WTC11 (cell line): ENCODE measurements around the gene VPS39. TPM values are rescaled to one million over a fixed set of nuclear protein-coding genes. Genes with fewer than 3 reads are reported as not detected.

ENCODE experiments used
- ATAC-seq: fragments of 200-7000 bp; cut with Tn5 transposase; 2 replicates; pipeline ENCODE4 v1.10.0; 2021; ENCODE audit warnings: mild to moderate bottlenecking, moderate library complexity
- CTCF ChIA-PET: fragments of 300-600 bp; sonication (Branson Sonifier 250); formaldehyde crosslinking; loops from one replicate; lab custom pipeline; 2021; ENCODE audit warnings: antibody characterized with exemption; lab: Charles Lee
- POLR2A ChIA-PET: fragments of 350-600 bp; sonication (Branson Sonifier 250); formaldehyde crosslinking; loops from one replicate; lab custom pipeline; 2021; ENCODE audit warnings: antibody characterized with exemption; lab: Charles Lee
- DNase-seq: peaks from one replicate; pipeline ENCODE4 v3.0.0; 2021; ENCODE audit warnings: low spot score
- H3K27ac Mint-ChIP-seq: 2 replicates; pipeline ENCODE4 v1.8.0; 2021; ENCODE audit warnings: mixed read lengths
- H3K27me3 Mint-ChIP-seq: 2 replicates; pipeline ENCODE4 v1.8.0; 2021; ENCODE audit warnings: low read depth, mild to moderate bottlenecking, moderate library complexity, mixed read lengths
- H3K36me3 Mint-ChIP-seq: 2 replicates; pipeline ENCODE4 v1.8.0; 2021; ENCODE audit warnings: mixed read lengths
- H3K4me1 Mint-ChIP-seq: 2 replicates; pipeline ENCODE4 v1.8.0; 2022; ENCODE audit warnings: mixed read lengths
- H3K4me3 Mint-ChIP-seq: 2 replicates; pipeline ENCODE4 v1.8.0; 2021; ENCODE audit warnings: mild to moderate bottlenecking, moderate library complexity, mixed read lengths
- H3K9me3 Mint-ChIP-seq: 2 replicates; pipeline ENCODE4 v1.8.0; 2021; ENCODE audit warnings: mixed read lengths
- ELF4 ChIP-seq: sonication (generic); formaldehyde crosslinking; IDR thresholded peaks from 2 replicates; pipeline ENCODE4 v1.8.1; 2022; ENCODE audit warnings: low read depth, mild to moderate bottlenecking, moderate library complexity, missing genetic modification reagents
- EMX1 ChIP-seq: fragments of 250-450 bp; sonication (Bioruptor Pico); IDR thresholded peaks from 2 replicates; pipeline ENCODE4 v1.8.0; 2021; ENCODE audit warnings: mild to moderate bottlenecking
- JAZF1 ChIP-seq: fragments of 250-450 bp; sonication (Bioruptor Pico); IDR thresholded peaks from 2 replicates; pipeline ENCODE4 v1.9.0; 2021; ENCODE audit warnings: moderate library complexity, mild to moderate bottlenecking, inconsistent platforms
- JUN ChIP-seq: sonication (generic); formaldehyde crosslinking; IDR thresholded peaks from 2 replicates; pipeline ENCODE4 v1.8.0; 2023; ENCODE audit warnings: mild to moderate bottlenecking, missing genetic modification reagents
- MXD4 ChIP-seq: fragments of 250-450 bp; sonication (Bioruptor Pico); IDR thresholded peaks from 2 replicates; pipeline ENCODE4 v1.8.0; 2021; ENCODE audit warnings: mild to moderate bottlenecking, moderate library complexity, borderline replicate concordance
- NFE2L1 ChIP-seq: sonication (generic); formaldehyde crosslinking; IDR thresholded peaks from 2 replicates; pipeline ENCODE4 v1.8.1; 2023; ENCODE audit warnings: missing genetic modification reagents
- NR2C2 ChIP-seq: sonication (generic); formaldehyde crosslinking; IDR thresholded peaks from 2 replicates; pipeline ENCODE4 v1.8.0; 2022; ENCODE audit warnings: mild to moderate bottlenecking, missing genetic modification reagents
- NR3C1 ChIP-seq: sonication (generic); formaldehyde crosslinking; conservative IDR thresholded peaks from 2 replicates; pipeline ENCODE4 v1.8.1; 2023; ENCODE audit warnings: low read depth, mild to moderate bottlenecking, missing genetic modification reagents
- SMAD4 ChIP-seq: sonication (generic); formaldehyde crosslinking; IDR thresholded peaks from 2 replicates; pipeline ENCODE4 v1.8.0; 2022; ENCODE audit warnings: mild to moderate bottlenecking, missing genetic modification reagents
- SOX15 ChIP-seq: fragments of 250-450 bp; sonication (Bioruptor Pico); IDR thresholded peaks from 2 replicates; pipeline ENCODE4 v1.9.0; 2021; ENCODE audit warnings: mild to moderate bottlenecking
- TCF7 ChIP-seq: sonication (generic); formaldehyde crosslinking; IDR thresholded peaks from 2 replicates; pipeline ENCODE4 v1.8.0; 2022; ENCODE audit warnings: mild to moderate bottlenecking, low read depth, missing genetic modification reagents, moderate library complexity
- TEAD1 ChIP-seq: sonication (generic); formaldehyde crosslinking; IDR thresholded peaks from 2 replicates; pipeline ENCODE4 v1.8.0; 2022; ENCODE audit warnings: mild to moderate bottlenecking, missing genetic modification reagents
- TEAD4 ChIP-seq: sonication (generic); formaldehyde crosslinking; IDR thresholded peaks from 2 replicates; pipeline ENCODE4 v1.8.0; 2022; ENCODE audit warnings: mild to moderate bottlenecking, missing genetic modification reagents
- ZNF219 ChIP-seq: sonication (generic); formaldehyde crosslinking; IDR thresholded peaks from 2 replicates; pipeline ENCODE4 v1.8.0; 2023; ENCODE audit warnings: missing genetic modification reagents, mild to moderate bottlenecking, borderline replicate concordance
- ZNF317 ChIP-seq: sonication (generic); formaldehyde crosslinking; IDR thresholded peaks from 2 replicates; pipeline ENCODE4 v1.8.1; 2023; ENCODE audit warnings: low read depth, mild to moderate bottlenecking, moderate library complexity, missing genetic modification reagents, borderline replicate concordance
- ZNF423 ChIP-seq: fragments of 250-450 bp; sonication (Bioruptor Pico); IDR thresholded peaks from 2 replicates; pipeline ENCODE4 v2.1.2; 2022; ENCODE audit warnings: mild to moderate bottlenecking, moderate library complexity
- ZNF671 ChIP-seq: fragments of 250-450 bp; sonication (Bioruptor Pico); IDR thresholded peaks from 2 replicates; pipeline ENCODE4 v1.8.0; 2021; ENCODE audit warnings: mild to moderate bottlenecking
- total RNA-seq: library from RNA; stranded (reverse); gene quantifications from 3 replicates; pipeline ENCODE4 v1.2.3, GENCODE V29; 2021
- TF ChIP-seq, protein P1 (sequence below): sonication (generic); formaldehyde crosslinking; IDR thresholded peaks from 2 replicates; pipeline ENCODE4 v1.8.1; 2023; ENCODE audit warnings: mild to moderate bottlenecking, missing genetic modification reagents, borderline replicate concordance
- TF ChIP-seq, protein P2 (sequence below): sonication (generic); formaldehyde crosslinking; IDR thresholded peaks from 2 replicates; pipeline ENCODE4 v1.8.1; 2023; ENCODE audit warnings: mild to moderate bottlenecking, missing genetic modification reagents, moderate library complexity
- TF ChIP-seq, protein P3 (sequence below): sonication (generic); formaldehyde crosslinking; IDR thresholded peaks from 2 replicates; pipeline ENCODE4 v1.8.0; 2022; ENCODE audit warnings: mild to moderate bottlenecking, missing genetic modification reagents
- TF ChIP-seq, protein P4 (sequence below): sonication (generic); formaldehyde crosslinking; IDR thresholded peaks from 2 replicates; pipeline ENCODE4 v1.8.1; 2022; ENCODE audit warnings: low read depth, mild to moderate bottlenecking, moderate library complexity, missing genetic modification reagents, borderline replicate concordance
- TF ChIP-seq, protein P5 (sequence below): fragments of 250-450 bp; sonication (Bioruptor Pico); IDR thresholded peaks from 2 replicates; pipeline ENCODE4 v1.9.0; 2021; ENCODE audit warnings: mild to moderate bottlenecking, borderline replicate concordance
- TF ChIP-seq, protein P6 (sequence below): fragments of 250-450 bp; sonication (Bioruptor Pico); IDR thresholded peaks from 2 replicates; pipeline ENCODE4 v2.1.2; 2022; ENCODE audit warnings: mild to moderate bottlenecking, moderate library complexity

Gene VPS39
- total RNA-seq, 1 experiment from 2014 or later: 44.5 TPM

DNA sequence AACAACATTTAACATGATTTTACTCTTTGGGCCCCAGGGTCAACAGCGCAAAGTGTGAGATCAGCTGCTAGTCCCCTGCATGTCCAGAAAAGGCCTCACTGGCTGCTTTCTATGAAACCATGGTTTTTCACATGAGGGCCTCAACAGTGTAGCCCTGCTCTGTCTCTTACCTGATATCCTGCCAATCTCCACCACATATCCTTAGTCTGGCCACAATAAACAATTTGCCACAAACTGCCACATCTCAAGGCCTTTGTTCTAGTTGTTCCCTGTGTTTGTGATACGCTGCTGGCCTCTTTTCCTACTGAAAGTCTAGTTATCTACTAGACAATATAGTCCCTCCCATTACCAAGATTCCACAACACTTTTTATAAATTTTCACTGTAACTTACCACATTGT, 17.7 kb downstream of the VPS39 start (continued):
- no peak for TF ChIP-seq JUN (CRISPR knock-in tag)
- TF ChIP-seq, protein P1, sequence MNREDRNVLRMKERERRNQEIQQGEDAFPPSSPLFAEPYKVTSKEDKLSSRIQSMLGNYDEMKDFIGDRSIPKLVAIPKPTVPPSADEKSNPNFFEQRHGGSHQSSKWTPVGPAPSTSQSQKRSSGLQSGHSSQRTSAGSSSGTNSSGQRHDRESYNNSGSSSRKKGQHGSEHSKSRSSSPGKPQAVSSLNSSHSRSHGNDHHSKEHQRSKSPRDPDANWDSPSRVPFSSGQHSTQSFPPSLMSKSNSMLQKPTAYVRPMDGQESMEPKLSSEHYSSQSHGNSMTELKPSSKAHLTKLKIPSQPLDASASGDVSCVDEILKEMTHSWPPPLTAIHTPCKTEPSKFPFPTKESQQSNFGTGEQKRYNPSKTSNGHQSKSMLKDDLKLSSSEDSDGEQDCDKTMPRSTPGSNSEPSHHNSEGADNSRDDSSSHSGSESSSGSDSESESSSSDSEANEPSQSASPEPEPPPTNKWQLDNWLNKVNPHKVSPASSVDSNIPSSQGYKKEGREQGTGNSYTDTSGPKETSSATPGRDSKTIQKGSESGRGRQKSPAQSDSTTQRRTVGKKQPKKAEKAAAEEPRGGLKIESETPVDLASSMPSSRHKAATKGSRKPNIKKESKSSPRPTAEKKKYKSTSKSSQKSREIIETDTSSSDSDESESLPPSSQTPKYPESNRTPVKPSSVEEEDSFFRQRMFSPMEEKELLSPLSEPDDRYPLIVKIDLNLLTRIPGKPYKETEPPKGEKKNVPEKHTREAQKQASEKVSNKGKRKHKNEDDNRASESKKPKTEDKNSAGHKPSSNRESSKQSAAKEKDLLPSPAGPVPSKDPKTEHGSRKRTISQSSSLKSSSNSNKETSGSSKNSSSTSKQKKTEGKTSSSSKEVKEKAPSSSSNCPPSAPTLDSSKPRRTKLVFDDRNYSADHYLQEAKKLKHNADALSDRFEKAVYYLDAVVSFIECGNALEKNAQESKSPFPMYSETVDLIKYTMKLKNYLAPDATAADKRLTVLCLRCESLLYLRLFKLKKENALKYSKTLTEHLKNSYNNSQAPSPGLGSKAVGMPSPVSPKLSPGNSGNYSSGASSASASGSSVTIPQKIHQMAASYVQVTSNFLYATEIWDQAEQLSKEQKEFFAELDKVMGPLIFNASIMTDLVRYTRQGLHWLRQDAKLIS: no peak
- TF ChIP-seq NFE2L1: no peak
- no peak for TF ChIP-seq TEAD4 (CRISPR knock-in tag)

DNA sequence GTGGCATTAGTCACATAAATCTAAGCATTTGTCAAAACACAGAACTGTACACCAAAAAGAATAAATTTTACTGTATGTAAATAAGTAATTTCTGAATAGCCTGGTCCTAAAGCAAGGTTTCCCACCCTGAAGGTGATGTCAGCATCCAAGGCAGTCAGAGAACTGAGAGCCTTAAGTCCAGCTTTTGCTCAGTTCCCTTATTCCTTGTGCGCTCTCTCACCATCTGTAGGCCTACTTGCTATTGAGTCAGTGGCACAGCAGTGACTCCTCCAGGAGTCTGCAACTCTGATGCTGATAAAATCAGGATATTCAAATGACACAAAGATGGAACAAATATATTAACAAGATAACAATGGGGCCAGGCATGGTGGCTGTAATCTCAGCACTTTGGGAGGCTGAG, 22.3 kb downstream of the VPS39 start:
- H3K4me3 Mint-ChIP-seq: no peak overlapping the region
- POLR2A ChIA-PET: no interaction called here
- no peaks in the 10 kb centered on the region for H3K27me3 Mint-ChIP-seq
- H3K4me1 Mint-ChIP-seq: no peaks in the 10 kb centered on the region
- TF ChIP-seq JAZF1 (CRISPR knock-in tag) (no peak), ZNF219 (CRISPR knock-in tag) (no peak), SOX15 (no peak), NR3C1 (no peak), EMX1 (CRISPR knock-in tag) (no peak), ZNF317 (no peak), NR2C2 (no peak), TEAD1 (CRISPR knock-in tag) (no peak), ZNF423 (CRISPR knock-in tag) (no peak)
- TF ChIP-seq, protein P2, sequence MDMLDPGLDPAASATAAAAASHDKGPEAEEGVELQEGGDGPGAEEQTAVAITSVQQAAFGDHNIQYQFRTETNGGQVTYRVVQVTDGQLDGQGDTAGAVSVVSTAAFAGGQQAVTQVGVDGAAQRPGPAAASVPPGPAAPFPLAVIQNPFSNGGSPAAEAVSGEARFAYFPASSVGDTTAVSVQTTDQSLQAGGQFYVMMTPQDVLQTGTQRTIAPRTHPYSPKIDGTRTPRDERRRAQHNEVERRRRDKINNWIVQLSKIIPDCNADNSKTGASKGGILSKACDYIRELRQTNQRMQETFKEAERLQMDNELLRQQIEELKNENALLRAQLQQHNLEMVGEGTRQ (CRISPR knock-in tag): no peak
- TF ChIP-seq, protein P3, sequence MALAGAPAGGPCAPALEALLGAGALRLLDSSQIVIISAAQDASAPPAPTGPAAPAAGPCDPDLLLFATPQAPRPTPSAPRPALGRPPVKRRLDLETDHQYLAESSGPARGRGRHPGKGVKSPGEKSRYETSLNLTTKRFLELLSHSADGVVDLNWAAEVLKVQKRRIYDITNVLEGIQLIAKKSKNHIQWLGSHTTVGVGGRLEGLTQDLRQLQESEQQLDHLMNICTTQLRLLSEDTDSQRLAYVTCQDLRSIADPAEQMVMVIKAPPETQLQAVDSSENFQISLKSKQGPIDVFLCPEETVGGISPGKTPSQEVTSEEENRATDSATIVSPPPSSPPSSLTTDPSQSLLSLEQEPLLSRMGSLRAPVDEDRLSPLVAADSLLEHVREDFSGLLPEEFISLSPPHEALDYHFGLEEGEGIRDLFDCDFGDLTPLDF (CRISPR knock-in tag): no peak
- TF ChIP-seq, all 79 proteins: peak for 0
- Mint-ChIP-seq H3K9me3 (no peaks in the 10 kb centered on the region), H3K36me3 (peaks cover 58% of the 10 kb centered on the region), H3K27ac (no peak overlapping the region)
- ATAC-seq (no peak), DNase-seq (no peak)
- CTCF ChIA-PET: no interaction called here

DNA sequence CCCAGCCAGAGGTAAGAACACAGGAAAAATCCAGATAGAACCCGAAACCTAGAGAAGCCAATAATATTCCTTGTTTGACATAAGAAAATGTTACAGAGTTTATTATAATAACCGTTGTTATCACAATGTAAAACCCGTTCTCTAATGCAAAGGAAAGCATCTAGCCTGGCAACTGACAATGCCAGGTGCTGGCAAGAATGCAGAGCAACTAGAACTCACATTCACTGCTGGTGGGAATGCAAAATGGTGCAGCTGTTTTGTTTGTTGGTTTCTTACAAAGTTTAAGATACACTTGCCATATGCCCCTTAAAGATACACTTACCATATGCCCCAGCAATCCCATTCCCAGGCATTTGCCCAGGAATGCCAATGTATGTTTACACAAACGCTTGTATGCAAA, 23.4 kb downstream of the VPS39 start:
- Mint-ChIP-seq H3K36me3 (peaks cover 61% of the 10 kb centered on the region), H3K9me3 (no peaks in the 10 kb centered on the region), H3K4me1 (no peaks in the 10 kb centered on the region), H3K27me3 (no peaks in the 10 kb centered on the region), H3K4me3 (no peak overlapping the region), H3K27ac (no peak overlapping the region)
- ChIA-PET CTCF (no interaction called here), POLR2A (no interaction called here)
- ATAC-seq: no peak
- DNase-seq: no peak
- no peak for TF ChIP-seq SMAD4 (CRISPR knock-in tag)
- no peak for TF ChIP-seq NR3C1
- TF ChIP-seq NFE2L1: no peak
- TF ChIP-seq, protein P4, sequence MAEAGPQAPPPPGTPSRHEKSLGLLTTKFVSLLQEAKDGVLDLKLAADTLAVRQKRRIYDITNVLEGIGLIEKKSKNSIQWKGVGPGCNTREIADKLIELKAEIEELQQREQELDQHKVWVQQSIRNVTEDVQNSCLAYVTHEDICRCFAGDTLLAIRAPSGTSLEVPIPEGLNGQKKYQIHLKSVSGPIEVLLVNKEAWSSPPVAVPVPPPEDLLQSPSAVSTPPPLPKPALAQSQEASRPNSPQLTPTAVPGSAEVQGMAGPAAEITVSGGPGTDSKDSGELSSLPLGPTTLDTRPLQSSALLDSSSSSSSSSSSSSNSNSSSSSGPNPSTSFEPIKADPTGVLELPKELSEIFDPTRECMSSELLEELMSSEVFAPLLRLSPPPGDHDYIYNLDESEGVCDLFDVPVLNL (CRISPR knock-in tag): no peak
- TF ChIP-seq MXD4 (CRISPR knock-in tag): no peak
- TF ChIP-seq ELF4 (CRISPR knock-in tag): no peak
- TF ChIP-seq ZNF671 (CRISPR knock-in tag): no peak
- TF ChIP-seq, protein P5, sequence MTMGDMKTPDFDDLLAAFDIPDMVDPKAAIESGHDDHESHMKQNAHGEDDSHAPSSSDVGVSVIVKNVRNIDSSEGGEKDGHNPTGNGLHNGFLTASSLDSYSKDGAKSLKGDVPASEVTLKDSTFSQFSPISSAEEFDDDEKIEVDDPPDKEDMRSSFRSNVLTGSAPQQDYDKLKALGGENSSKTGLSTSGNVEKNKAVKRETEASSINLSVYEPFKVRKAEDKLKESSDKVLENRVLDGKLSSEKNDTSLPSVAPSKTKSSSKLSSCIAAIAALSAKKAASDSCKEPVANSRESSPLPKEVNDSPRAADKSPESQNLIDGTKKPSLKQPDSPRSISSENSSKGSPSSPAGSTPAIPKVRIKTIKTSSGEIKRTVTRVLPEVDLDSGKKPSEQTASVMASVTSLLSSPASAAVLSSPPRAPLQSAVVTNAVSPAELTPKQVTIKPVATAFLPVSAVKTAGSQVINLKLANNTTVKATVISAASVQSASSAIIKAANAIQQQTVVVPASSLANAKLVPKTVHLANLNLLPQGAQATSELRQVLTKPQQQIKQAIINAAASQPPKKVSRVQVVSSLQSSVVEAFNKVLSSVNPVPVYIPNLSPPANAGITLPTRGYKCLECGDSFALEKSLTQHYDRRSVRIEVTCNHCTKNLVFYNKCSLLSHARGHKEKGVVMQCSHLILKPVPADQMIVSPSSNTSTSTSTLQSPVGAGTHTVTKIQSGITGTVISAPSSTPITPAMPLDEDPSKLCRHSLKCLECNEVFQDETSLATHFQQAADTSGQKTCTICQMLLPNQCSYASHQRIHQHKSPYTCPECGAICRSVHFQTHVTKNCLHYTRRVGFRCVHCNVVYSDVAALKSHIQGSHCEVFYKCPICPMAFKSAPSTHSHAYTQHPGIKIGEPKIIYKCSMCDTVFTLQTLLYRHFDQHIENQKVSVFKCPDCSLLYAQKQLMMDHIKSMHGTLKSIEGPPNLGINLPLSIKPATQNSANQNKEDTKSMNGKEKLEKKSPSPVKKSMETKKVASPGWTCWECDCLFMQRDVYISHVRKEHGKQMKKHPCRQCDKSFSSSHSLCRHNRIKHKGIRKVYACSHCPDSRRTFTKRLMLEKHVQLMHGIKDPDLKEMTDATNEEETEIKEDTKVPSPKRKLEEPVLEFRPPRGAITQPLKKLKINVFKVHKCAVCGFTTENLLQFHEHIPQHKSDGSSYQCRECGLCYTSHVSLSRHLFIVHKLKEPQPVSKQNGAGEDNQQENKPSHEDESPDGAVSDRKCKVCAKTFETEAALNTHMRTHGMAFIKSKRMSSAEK: no peak
- TF ChIP-seq TCF7 (CRISPR knock-in tag): no peak
- TF ChIP-seq, protein P6, sequence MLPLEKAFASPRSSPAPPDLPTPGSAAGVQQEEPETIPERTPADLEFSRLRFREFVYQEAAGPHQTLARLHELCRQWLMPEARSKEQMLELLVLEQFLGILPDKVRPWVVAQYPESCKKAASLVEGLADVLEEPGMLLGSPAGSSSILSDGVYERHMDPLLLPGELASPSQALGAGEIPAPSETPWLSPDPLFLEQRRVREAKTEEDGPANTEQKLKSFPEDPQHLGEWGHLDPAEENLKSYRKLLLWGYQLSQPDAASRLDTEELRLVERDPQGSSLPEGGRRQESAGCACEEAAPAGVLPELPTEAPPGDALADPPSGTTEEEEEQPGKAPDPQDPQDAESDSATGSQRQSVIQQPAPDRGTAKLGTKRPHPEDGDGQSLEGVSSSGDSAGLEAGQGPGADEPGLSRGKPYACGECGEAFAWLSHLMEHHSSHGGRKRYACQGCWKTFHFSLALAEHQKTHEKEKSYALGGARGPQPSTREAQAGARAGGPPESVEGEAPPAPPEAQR (CRISPR knock-in tag): no peak
